ENCODE data around the gene LY6G5B.

LY6G5B gene

DNA sequence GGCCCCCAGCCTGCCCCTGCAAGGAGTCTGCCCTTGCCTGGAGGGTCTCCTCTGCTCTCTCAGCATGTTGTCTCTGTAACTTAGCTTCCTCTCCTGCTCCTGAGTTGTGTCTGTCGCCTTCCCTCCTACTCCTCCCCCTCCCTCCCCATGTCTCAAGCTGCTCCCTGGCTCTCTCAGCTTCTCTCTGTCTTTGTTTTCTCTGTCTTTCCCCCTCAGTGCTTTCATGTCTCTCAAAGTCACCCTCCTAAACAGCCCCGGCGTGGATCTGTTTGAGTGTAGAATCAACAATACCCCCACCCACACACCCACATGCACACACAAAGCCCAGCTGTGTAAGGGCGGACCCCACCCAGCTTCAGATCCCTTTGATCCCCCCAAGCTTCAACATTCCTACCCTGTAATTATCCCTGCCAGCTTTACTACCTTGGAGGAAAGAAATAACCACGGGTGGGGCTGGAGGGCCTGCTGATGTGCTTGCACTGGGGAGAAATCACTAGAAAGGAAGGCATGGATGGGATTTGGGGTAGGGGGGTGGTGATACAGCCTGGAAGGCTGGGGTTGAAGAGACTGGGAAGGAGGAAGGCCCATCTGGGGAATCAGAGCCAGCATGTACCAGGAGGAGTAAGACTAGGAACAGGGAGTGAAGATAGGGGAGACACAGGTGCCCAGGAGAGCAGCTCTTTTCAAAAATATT is 44.4 kb downstream of the LY6G5B start:
- peak in 1 of 51 donors; percentile 45 for DNase-seq

DNA sequence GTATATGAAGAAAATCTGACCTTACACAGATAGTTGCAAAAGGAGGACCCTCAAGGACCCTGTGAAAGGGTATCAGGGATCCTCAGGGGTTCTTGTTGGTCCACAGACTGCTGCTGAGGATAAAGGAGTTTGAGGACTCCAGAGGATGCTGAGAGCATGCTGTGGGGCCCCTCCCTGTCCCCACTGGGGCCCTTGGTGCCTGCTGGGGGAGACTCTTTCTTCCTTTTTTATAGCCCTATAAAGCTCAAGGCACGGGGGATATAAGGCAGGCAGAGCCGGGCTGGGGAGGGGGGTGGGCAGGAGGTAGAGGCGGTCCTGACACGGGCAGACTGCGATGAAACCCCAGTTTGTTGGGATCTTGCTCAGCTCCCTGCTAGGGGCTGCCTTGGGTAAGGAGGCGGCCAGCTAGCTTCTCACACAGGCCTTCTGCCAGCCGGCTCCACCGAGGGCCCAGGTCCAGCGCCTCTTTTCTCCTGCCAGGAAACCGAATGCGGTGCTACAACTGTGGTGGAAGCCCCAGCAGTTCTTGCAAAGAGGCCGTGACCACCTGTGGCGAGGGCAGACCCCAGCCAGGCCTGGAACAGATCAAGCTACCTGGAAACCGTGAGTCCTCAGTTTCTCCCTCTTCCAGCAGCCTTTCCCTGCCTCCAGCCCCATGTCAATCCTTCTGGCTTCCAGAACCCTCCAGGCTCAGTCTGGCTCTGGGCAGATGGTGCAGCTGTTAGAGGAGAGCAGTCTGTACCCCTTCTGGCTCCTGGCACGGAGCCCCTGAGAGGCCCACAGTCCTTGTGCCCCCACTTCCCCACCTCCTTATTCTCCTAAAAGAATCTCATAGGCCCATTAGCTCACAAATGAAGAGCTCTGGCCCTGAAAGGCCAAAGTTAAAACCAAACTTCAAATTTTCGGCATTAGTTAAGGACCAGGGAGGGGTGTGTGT is 45.5 kb downstream of the LY6G5B start, which contains the start of gene LY6G6D:
Gene LY6G6D (plus strand): TSS at position 327 of the 937 bp plus-strand sequence. CDS start 8 bp downstream, at position 335.
- no peak for DNase-seq

GRCh38 chr6:31717499-31718222 is 47.9 kb downstream of the LY6G5B start:
- peak in 1 of 51 donors; percentile 33 for DNase-seq

- no peak for DNase-seq
These were observed 48.5 kb downstream of the LY6G5B start for GRCh38 chr6:31718265-31718664.

GRCh38 chr6:31719001-31719400 is 49.2 kb downstream of the LY6G5B start:
- no peak for DNase-seq

- no peak for DNase-seq
These were observed 50.5 kb downstream of the LY6G5B start for GRCh38 chr6:31720196-31720770.

GRCh38 chr6:31721351-31722020 is 51.7 kb downstream of the LY6G5B start, which contains the start of gene LY6G6C:
TSS of gene LY6G6C (minus strand) at chr6:31721746. CDS start at chr6:31721679, 67 bp downstream.
- DNase-seq, result no peak

- DNase-seq, result no peak
These were observed 52.4 kb downstream of the LY6G5B start for GRCh38 chr6:31722173-31722572.

All from hypothalamus (tissue), 51 donors.